Forelimb muscle (tissue), 1 donor: ENCODE data around the gene GUCY1A1. TPM values are rescaled to one million over a fixed set of nuclear protein-coding genes. Genes with fewer than 3 reads are reported as not detected.

Experiments
- DNase-seq: peaks from one replicate; pipeline ENCODE4 v3.0.0-alpha.2; 2013; ENCODE audit warnings: low read depth
- polyA plus RNA-seq: library from polyadenylated mRNA; unstranded; fragments of 120-200 nt; gene quantifications from one replicate; pipeline ENCODE4 v1.2.1, GENCODE V29; 2013; ENCODE audit not compliant: insufficient read length

Gene GUCY1A1
- polyA plus RNA-seq, 1 donor: 11.1 TPM

DNA sequence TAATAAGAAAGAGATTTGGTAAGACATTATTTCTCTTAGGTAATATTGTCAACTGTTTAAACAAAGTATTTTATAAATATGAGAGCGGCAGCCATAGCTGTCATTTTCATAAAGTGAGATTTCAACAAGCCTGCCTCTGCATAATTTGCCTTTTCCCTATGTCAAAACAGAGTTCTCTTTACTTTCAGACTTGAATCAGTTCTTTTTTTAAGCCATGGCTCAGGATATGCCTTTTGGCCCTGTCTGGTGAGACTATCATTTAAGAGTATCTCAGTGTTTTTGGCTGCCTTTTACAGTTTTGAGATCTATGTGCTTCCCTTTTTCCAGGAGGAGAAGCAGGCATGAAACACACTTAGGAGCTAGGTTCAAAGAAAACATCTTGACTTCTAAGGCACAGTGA lies 7.5 kb upstream of the GUCY1A1 start:
- DNase-seq: no peak

DNA sequence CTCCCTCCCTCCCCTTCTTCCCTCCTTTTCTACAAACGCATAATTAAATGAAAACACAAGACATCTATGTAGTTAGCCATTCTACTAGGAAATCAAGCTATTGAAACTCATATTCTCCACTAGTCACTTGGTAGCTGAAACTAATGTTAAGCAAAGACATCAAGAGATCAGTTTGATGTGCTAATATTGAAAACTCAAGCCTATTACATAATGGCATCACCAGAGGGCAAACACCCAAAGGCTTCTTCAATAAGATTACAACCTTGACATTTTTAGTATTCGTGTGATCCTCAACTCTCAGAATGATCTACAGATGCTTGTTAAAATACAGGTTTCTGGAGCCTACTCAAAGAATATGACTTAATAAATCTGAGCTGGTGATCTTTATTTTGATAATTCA lies 6.2 kb upstream of the GUCY1A1 start:
- no peak for DNase-seq

DNA sequence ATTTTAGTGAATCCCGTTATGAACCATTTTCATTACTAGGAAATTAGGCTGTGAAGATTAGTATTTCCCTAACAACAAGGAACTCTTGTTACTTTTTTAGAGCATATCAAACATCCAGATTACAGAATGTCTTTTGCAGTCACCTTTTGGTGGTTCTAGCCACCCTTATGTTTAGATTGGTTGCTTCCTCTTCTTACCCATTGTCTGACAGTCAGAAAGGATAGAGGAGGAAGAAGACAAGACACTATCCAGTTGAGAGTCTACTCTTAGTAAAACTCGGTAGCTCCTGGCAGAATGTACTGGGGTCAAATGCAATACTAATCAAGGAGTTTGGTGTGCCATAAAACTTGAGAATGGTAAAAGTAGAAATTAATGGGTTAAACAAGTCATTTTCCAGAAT lies 1.6 kb upstream of the GUCY1A1 start:
- DNase-seq: no peak

DNA sequence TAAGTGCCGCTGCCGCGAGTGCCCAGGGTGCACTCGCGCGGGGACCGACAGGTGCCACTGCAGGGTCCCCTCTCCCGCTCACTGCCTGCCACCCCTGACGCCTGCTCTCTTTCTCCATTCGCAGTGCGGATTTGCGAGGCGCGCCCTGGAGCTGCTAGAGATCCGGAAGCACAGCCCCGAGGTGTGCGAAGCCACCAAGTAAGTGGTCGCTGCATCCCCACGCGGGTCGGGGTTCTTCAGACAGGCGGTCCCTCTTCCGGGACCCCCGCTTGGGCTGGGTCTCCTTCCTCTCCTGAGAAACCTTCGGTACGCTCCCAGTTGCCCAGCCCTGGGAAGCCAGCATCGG lies 547 bp downstream of the GUCY1A1 start:
- DNase-seq: no peak

DNA sequence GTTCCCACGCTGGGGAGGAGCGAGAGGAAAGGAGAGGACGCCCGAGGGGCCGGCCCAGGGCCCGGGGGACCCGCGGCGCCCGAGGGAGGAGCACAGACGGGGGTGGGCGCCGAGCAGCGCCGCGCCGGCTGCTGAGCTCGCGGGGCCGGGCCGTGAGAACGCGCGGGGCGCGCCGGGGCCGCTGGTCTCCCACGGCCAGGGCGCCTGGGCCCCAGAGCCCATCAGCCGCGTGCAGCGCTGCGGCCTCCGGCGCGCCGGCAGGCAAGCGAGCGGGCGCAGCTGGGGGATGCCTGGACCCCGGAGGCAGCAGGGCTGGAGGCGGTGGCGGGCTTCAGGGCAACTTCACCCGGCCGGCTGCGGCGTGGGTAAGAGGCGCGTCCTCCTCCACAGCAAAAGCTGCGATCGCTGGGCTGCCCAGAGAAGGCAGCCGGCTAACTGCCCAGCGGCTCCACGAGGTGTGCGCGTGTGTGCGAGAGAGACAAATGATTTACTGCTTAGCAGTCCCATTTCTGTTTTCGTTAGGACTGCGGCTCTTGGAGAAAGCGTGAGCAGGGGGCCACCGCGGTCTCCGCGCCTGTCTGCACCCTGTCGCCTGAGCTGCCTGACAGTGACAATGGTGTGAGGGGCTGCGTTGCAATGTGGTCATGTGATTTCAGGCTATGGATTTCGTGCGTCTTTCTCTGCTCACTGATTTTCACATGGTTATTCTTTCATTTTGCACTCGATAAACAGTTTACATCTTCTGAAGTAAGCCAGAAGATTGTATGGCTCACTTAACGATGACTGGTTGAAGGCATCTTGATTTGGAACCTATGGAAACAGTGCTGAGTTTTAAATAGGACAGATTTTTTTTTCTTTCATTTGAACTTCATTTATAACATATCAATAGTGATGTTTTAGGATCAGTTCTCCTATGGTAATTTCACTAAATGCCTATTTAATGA lies 1.2 kb downstream of the GUCY1A1 start:
- DNase-seq: no peak

DNA sequence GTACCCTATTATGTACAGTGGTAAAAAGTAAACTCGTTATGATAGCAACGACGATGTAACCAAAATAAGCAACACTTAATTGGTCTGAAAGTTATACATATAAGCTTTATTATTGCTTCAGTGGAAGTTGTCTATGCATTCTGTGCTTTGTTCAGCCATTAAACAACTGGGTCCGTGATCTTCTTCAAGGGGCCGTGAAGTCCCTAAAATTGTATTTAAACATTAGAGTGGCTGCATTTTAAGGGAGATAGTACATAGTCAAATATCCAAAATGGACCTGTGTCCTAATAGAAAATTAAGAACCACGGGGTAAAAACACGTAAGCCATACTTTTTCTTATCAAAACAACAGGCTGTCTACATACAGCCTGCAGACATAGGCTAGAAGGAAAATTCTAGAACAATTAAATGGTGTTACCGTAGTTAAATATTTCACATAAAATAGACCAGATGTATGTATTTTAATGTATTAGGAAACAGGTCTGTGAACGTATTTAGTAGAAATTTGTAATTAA lies 2.1 kb downstream of the GUCY1A1 start:
- DNase-seq: no peak

DNA sequence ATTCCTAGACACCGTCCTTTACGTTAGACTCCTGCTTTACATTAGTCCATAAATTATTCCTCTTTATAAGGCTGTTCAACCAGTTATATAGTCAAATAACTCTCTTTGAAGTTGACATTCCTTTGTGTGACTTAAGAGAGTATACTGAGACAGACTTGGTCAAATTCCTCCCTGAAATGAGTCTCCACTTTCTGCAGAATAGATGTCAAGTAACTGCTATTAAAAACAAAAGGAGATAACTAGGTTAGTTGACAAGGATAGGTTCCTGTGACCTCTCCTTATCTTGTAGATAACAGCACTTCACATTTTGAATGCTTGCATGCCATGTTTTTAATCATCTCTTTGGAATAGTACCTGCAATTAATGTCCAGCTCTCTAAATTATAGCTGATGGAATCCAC lies 5.7 kb downstream of the GUCY1A1 start:
- DNase-seq: no peak

DNA sequence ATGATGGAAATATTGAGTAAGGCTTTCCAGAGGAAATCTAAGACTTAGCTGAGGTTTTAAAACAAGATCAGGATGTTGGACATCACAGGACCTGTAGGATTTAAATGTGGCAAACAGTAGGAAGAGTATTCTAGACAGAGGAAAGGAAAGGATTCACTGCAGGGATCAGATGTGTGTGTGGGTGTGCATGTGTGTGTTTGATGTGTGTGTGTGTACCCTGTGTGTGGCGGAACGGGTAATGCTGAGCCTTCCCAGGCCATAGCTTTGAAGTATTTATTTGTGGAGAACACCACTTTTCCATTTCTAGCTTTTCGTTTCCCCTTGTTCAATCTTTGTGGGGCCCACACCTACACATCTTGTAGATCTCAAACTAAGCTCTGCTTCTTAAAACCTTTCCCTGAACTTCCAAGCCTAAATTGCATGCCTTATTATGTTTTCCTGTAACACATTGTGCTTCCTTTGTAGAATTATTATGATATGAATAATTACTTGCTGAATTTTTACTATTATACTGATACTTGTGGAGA lies 6.9 kb downstream of the GUCY1A1 start:
- DNase-seq: no peak

DNA sequence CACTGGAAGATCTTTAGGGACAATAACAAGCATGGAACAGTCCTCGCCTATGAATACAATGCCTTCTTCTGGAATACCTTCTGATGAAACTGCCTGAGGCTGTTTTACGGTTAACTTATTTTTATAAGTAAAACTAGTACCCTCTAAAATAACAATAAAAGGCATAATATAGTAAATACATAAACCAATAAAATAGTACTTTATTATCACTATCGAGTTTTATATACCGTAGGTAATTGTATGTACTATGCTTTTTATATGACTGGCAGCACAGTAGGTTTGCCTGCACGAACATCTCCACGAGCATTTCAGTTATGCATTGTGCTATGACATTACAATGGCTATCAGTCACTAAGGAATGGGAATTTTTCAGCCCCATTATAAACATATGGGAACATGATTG lies 8.0 kb downstream of the GUCY1A1 start:
- no peak for DNase-seq

DNA sequence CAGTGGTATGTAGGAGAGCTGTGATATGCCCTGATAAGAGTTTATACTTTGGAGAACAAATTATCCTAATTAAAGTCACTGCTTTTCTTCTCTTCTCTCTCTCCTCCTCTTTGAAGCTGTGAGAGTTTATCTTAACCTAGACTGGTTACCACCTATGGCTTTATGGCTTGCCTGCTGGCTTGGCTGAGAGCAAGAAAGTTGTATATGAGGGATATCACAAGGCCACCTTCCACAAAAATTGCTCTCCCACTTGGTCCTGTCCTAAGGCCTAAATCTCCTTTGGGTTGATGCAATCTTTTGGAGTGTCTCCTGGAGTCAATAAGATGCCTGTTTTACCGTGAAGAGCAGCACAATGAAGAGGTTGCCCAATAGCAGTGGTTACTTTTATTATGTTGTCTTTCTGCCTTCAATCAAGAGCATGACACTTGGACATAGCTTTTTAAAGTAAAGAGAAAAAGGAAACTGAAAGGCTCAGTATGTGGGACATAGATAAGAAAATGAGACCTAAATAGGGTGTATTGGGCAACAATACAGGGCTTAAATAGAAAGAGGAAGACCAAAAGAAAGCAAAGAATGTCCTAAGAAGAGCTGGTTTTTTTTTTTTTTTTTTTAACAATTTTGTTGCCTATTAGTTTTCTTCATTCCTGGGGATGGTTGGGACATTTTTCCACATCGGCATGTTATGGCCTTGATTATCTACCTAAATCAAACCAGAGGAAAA lies 9.2 kb downstream of the GUCY1A1 start:
- DNase-seq: no peak

DNA sequence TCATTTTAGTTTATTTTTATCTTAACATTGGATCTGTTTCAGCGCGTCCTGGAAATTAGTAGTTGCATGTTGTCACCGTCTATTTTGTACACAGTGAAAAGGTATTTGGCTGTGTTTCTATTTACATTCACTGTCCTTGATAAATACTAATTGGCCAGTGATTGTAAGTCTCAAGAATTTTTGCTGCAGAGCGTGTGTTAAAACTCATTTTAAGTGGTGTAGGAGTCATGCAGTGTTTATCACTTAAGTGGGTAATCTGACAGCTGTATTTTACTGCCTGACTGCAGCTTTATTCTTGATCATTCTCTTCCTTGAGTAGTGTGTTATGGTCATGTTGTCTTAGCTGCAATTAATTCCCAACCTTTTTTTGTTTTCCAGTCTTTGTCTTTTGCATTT lies 9.8 kb downstream of the GUCY1A1 start:
- no peak for DNase-seq

DNA sequence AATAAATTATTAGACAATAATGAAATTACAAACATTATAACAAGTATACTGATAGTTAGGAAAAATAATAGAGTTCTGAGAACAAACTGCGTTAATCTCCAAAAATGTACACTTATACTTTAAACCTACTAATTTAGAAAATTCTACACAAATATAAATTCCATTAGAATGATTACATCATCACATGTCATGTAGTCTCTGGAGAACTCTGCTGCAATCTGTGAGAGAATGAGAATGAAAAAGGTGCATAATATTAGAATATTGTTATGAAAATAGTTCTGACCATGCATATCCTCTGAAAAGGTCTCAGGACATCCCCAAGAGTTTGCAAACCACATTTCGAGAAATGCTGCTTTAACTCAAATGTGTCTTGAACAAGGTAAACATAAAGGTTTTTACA lies 11.4 kb downstream of the GUCY1A1 start:
- DNase-seq: no peak

DNA sequence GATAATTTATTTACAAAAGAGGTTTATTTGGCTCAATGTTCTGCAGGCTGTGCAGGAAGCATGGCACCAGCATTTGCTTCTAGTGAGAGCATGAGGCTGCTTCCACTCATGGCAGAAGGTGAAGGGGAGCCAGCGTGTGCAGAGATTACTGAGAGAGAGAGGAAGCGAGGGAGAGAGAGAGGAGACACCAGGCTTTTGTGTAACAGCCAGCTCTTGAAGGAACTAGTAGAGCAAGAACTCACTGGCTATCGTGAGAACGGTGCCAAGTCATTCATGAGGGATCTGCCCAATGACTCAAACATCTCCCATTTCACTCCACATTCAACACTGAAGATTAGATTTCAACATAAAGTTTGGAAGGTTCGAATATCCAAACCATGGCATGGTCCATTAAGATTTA lies 12.7 kb downstream of the GUCY1A1 start:
- no peak for DNase-seq

DNA sequence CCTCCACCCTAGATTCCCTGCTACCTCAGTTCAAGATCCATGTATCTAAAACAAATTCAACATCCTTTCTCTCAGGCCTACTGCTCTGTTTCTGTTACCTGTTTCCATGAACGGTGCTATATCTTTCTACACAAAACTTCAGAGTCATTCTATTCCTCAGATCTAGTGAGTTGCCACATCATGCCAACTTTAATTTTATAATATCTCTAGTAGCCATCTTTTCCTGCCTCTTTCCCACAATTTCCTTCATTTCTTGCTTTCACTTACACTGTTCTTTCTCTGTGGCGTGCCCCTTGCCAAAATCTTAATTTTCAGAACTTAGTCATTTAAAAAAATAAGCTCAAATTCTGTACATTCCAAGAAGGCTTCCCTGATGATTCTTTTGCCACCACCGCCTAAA lies 15.2 kb downstream of the GUCY1A1 start:
- no peak for DNase-seq

DNA sequence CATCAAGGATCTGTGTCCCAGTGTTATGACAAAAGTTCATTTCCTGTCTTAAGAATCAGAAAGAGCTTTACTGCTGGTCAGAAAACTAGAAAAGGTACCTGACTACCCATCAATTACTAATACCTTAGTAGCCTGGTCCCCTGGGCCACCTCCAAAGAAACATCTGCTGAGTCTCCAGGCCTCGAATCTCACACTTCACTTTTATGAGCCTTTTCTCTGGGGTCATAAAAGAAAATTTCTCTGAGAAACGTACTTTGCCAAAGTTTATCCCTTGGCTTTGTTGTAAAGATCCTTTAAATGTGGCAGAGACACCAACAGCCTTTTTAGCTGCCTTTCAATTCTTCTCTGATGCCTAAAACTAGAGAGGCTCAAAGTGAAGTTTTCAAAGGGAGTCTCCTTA lies 17.8 kb downstream of the GUCY1A1 start:
- DNase-seq: no peak

DNA sequence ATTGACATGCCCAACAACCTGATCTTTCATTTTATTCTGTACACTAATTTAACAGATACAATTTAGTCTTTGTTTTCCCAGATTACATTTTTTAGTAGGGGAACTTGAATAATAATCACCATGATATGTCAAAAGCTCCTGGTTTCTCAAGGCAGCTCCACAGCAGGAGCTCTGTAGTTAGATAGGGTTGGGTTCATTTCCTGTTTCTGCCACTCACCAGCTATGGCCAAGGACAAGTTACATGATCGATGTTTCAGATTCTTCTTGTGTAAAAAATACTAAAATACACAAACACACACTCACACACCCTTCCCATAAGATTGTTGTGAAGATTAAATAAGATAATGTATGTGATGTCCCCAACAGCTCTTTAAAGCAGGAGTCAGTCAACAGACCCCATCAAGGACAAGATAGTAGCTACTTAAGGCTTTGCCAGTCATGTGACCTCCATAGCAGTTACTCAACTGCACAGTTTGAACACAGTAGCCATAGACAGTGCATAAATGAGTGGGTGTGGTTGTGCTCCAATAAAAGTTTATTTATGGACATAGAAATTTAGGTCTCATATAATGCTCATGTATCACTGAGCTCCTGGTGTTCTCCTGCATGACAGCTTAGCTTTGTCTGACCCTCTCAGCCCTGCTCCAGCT lies 18.4 kb downstream of the GUCY1A1 start:
- no peak for DNase-seq

DNA sequence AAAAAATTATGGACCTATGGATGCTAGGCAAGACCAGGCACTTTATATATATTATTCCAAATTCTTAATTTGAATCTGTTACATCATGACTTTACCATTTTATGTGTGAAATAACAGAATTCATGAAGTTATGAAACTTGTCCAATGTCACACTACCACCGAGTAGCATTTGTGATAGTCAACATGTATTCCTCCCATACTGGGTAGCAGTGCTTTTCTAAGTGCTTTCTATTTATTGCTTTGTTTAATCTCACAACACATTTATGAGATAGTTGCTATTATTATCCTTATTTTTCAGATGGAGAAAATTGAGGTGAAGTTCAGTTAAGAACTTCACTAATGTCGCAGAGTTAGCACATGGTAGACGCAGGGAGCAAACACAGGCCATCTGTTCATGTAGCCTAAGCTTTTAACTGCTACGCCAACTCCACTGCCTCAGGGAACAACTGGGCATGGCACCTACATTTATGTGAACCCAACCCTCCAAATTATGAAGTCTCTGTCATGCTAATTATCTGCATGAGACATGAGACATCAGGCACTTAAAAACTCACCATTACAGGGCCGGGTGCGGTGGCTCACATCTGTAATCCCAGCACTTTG lies 20.8 kb downstream of the GUCY1A1 start:
- DNase-seq: no peak

DNA sequence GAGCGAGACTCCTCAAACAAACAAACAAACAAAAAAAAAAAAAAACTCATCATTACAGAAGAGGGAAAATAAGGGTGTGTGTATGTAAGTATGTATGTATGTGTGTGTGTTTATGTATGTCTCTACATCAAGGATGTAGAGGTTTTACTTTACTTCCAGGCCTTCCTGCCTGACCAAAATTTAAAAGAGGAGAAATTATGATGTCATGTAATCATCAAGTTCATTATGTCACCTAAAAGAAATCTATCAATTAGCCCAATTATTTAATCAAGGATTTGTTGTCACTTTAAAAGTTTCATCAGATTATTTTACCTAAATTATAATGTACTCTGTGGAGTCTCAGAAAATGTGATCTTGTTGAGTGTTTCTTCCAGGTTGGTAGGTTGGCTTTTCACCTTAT lies 21.6 kb downstream of the GUCY1A1 start:
- DNase-seq: no peak

DNA sequence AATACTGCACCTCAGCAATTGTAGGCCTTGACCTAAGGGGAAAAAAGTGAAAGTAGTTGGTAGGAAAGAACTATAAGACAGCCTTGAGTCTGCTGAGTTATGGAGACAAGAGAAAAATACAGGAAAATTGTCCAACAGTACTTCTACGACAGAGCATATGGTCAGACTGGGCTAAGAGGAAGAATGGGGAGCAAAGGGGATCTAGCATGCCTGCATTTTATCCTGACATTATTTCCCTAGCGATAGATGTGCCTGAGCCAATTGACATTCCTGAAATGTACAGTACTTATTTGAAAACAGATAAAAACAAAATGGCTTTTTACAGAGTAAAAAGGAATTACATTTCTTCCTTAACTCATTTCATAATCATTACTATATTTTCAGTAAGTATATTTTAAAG lies 22.2 kb downstream of the GUCY1A1 start:
- DNase-seq: no peak

DNA sequence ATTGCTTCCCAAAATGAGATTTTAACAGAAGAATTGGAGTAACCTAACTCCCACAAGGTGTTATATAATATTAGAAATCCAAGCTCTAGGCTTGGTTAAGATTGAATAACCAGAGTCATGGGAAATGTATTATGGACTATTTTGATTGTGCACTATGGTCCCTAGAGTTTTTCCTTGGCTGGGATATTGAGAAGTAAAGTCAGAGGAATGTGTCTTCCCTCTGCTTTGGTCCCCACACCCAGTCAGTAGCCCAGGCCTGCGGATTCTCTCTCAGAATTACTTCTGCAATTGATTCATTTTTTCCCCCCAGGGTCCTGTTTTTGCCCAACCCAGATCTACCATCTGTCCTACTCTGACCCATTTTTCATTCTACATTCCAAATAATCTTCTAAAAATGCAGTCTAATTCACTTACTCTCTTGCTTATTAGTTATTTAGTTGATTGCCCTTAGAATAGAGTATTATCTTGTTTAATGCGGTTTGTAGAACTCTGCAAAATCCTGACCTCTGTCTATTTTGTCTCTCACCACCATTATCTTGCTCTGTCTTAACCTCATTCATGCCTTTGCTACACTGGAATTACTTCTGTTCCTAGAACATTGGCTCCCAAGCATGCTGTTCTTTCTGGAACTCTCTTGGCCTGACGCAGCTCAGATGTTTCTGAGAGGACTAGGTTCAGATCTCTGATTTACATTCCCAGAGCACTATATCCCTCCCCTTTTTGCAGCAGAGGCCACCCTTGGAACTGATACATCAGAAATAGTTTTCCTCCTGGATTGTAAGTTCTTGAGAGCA lies 23.6 kb downstream of the GUCY1A1 start:
- no peak for DNase-seq

DNA sequence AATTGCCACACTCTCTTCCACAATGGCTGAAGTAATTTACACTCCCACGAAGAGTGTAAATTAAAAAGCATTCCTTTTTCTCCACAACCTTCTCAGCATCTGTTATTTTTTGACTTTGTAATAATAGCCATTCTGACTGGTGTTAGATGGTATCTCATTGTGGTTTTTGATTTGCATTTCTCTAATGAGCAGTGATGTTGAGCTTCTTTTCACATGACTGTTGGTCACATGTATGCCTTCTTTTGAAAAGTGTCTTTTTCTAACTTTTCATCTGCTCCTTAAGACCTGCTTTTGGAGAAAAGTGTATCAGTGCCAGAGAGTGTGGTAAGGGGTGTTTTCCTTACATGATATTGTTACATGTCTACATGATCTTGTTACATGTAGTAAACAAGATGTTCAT lies 25.7 kb downstream of the GUCY1A1 start:
- DNase-seq: no peak
